ENCODE results near the gene NACC2.

GRCh38 chr9:136011703-136012496 is 83.2 kb downstream of the NACC2 start:
- TF ChIP-seq CTCF (IDR thresholded peaks at IDR 0.05; ENCODE audit: extremely low read depth in 1 of 2, insufficient read depth in 1 of 2, low read depth in 1 of 2, low read length in 2 of 2) (no peak), POLR2A (IDR thresholded peaks at IDR 0.05; ENCODE audit: low read depth, low read length) (no peak), EZH2 (IDR thresholded peaks at IDR 0.05; ENCODE audit: borderline replicate concordance, low read depth, low read length, severe bottlenecking) (no peak), POLR2AphosphoS5 (IDR thresholded peaks at IDR 0.05; ENCODE audit: insufficient read depth, low read depth, low read length) (peak; percentile 50), MYC (IDR thresholded peaks at IDR 0.05; ENCODE audit: low read depth, low read length) (no peak), MAX (IDR thresholded peaks at IDR 0.05; ENCODE audit: insufficient read depth, insufficient read length) (no peak), JUN (IDR thresholded peaks at IDR 0.05; ENCODE audit: borderline replicate concordance, insufficient read depth, insufficient read length, low read depth) (no peak), FOS (IDR thresholded peaks at IDR 0.05; ENCODE audit: borderline replicate concordance, insufficient read depth, low read length) (no peak)
